GM06990 (cell line): ENCODE results near the gene MSMB.
A peak's percentile ranks its signal among the peaks of the same experiment; 100 is the strongest.

Experiments
- DNase-seq: peaks from one replicate; pipeline ENCODE4 v3.0.0-alpha.2; 2011; ENCODE audit not compliant: insufficient read length; ENCODE audit errors: extremely low read depth
- H3K27me3 ChIP-seq: replicated peaks from 2 replicates; pipeline ENCODE4 v1.6.0; 2011; ENCODE audit warnings: low read length; ENCODE audit not compliant: control insufficient read depth, insufficient read depth
- H3K36me3 ChIP-seq: 2 replicates; pipeline ENCODE4 v1.5.1; 2011; ENCODE audit warnings: low read length; ENCODE audit not compliant: control insufficient read depth, insufficient read depth
- H3K4me3 ChIP-seq: replicated peaks from 2 replicates; pipeline ENCODE4 v1.5.1; 2011; ENCODE audit warnings: low read depth, mild to moderate bottlenecking, control low read depth, low read length
- CTCF ChIP-seq: IDR thresholded peaks from 2 replicates; pipeline ENCODE4 v1.5.1; 2011; ENCODE audit warnings: low read length, control low read depth, mild to moderate bottlenecking, inconsistent platforms; ENCODE audit not compliant: insufficient read depth, poor library complexity, severe bottlenecking

The MSMB gene

GRCh38 chr10:46026106-46026505, 20.0 kb downstream of the MSMB start:
- DNase-seq = no peak
- TF ChIP-seq CTCF = no peak
- Histone ChIP-seq H3K36me3 (no peaks in the 10 kb centered on the region; the same call in none of the 2 replicates), H3K4me3 (no peak overlapping the region), H3K27me3 (no peaks in the 10 kb centered on the region)

- Histone ChIP-seq H3K27me3 (no peaks in the 10 kb centered on the region), H3K4me3 (no peak overlapping the region), H3K36me3 (no peaks in the 10 kb centered on the region; the same call in none of the 2 replicates)
- no peak for DNase-seq
- TF ChIP-seq CTCF = no peak
Measured at GRCh38 chr10:46025406-46025805, 20.7 kb downstream of the MSMB start.

DNA sequence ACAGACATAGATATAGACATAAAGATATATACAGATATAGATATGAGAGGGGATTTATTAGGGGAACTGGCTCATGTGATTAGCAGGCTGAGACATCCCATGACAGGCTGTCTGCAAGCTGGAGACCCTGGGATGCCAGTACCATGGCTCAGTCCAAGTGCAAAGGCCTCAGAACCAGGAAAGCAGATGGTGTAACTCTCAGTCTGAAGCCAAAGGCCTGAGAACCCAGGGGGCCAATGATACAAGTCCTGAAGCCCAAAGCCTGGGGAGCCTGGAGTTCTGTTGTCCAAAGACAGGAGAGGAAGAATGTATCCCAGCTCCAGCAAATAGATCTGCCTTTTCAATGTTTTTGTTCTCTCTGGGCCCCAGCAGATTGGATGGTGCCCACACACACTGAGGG, 21.1 kb downstream of the MSMB start:
- no peak for DNase-seq
- Histone ChIP-seq H3K36me3 (no peaks in the 10 kb centered on the region; the same call in none of the 2 replicates), H3K27me3 (no peaks in the 10 kb centered on the region), H3K4me3 (no peak overlapping the region)
- no peak for TF ChIP-seq CTCF

- DNase-seq = peak; percentile 89
- TF ChIP-seq CTCF = peak; percentile 48
- peak overlapping the region; percentile 76 for H3K4me3 ChIP-seq
- H3K27me3 ChIP-seq = no peaks in the 10 kb centered on the region
- H3K36me3 ChIP-seq = no peaks in the 10 kb centered on the region; the same call in none of the 2 replicates
Measured at GRCh38 chr10:46022978-46023702, 22.9 kb downstream of the MSMB start.

GRCh38 chr10:46020344-46020657, 25.8 kb downstream of the MSMB start:
- Histone ChIP-seq H3K27me3 (no peaks in the 10 kb centered on the region), H3K36me3 (peaks cover 2% of the 10 kb centered on the region), H3K4me3 (no peak overlapping the region)
- no peak for DNase-seq
- no peak for TF ChIP-seq CTCF
